T-helper 2 cell treated with Interferon-gamma antibody and Interleukin-4, amounts not matched to agents 100 ng/mL and 5 ng/mL, for 36 hours (primary cell): Measurements from ENCODE around the gene PLXND1. TPM values are rescaled to one million over a fixed set of nuclear protein-coding genes. Genes with fewer than 3 reads are reported as not detected.

Experiments
- intact Hi-C: fragments of 100-400 bp; cut with micrococcal nuclease; formaldehyde crosslinking; loops from one replicate; pipeline ENCODE4 v1.15.1; 2023
- total RNA-seq: library from RNA; stranded (reverse); gene quantifications from 2 replicates; pipeline ENCODE4 v1.2.3, GENCODE V29; 2022

PLXND1 gene
- total RNA-seq, 1 donor from 2014 or later, result 1.6 TPM

DNA sequence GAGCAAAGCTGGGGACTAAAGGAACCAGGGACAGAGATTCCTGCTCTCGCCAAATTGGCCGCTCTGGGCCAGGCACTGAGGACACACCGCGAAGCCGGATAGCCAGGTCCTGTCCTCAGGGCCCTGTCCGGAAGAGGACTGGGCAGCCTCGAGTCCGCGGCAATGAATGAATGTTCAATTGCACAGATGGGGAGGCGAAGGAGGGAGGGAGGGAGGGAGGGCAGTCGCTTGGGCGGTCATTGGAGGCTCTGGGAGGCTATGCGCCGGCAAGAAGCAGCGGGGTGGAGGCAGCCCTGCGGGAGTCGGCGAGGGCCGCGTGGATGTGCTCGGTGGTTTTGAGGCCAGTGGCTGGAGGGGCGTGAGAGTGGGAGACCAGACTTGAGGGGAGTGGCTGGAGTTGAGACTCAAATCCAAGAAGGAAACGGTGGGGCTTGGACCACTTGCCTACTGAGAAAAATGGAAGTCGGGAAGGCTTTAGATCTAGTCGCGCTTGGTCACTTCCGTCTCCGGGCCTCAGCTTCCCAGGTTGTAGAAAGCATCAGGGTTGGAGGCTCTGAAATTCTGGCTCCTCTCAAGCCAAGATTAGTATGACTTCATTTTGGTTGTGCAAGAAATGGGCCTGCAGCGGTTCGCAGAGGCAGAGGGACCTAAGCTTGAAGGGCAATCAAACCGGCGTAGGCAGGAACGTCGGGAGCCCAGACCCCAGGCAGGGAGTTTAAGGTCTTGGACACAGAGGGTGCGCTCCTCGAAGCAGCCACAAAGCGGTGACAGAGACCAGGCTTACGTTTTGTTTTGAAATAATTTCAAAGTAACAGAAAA lies 21.1 kb upstream of the PLXND1 start:
- intact Hi-C loops, result loop anchor here (1.0 to 10.0 kb wide), 5 partner anchors 187 to 485 kb away; partner anchors contain the start of gene IFT122

- intact Hi-C loops, result loop anchor here (1.0 to 10.0 kb wide), 4 partner anchors 187 to 485 kb away; partner anchors contain the start of genes IFT122 and TMCC1
Observed at GRCh38 chr3:129626744-129627349, 20.4 kb upstream of the PLXND1 start.

GRCh38 chr3:129625072-129625874 lies 18.8 kb upstream of the PLXND1 start:
- intact Hi-C loops, result loop anchor here (5.0 to 10.0 kb wide), 2 partner anchors 470 to 487 kb away; no protein-coding TSS in a partner anchor

GRCh38 chr3:129624347-129625071 lies 18.0 kb upstream of the PLXND1 start:
- intact Hi-C loops, result loop anchor here (5.0 to 10.0 kb wide), 2 partner anchors 470 to 488 kb away; no protein-coding TSS in a partner anchor

GRCh38 chr3:129623447-129624118 lies 17.1 kb upstream of the PLXND1 start:
- intact Hi-C loops, result loop anchor here (10.0 kb wide), 1 partner anchor 471 kb away; no protein-coding TSS in a partner anchor

DNA sequence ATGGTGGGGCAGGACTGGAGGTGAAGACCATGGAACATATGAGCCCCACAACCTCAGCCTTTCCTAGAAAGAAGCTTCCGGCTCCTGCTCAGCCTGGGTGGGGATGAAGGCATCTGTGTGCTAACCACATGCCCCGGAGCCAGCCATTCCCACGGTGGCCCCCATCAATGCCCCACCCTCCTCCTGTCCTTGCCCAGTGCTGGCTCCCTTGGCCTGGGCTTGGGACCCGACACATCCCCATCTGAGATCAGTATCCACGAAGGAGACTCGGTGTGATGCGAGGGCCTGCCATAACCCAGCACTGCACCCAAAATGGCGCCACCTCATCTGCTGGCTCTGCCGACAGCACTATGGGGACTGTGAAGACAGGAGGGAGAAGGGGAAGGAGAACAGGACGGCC lies 16.5 kb upstream of the PLXND1 start:
- intact Hi-C loops, result loop anchor here (10.0 kb wide), 1 partner anchor 472 kb away; no protein-coding TSS in a partner anchor

DNA sequence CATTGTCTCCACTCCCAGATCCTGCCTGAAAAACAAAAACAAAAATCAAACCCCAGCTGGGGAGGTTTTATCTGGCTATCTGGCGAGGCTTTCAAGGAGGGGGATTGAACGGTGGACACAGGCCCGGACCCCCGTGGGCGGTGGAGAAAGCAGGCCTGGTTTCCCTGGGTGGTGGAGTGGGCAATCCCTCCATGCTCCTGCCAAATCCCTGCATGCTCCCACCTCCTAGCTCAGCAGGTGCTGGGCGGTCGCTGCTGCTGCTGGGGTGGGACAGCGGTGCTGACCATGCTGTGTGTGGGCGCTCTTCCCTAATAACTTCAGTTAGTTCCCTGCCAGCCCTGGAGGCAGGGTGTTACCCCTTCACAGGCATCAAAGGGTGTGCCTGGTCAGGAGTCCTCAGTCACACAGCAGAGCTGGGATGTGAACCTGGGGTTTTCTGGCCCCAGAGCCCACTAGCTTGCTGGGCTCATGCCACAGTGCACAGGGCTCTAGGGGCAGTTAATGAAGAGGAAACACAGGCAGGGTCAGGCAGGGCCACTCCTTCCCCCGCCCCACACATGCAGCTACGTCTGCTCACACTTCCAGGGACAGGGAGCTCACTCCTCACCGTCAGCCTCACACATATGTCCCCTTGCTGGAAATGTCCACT lies 15.9 kb upstream of the PLXND1 start:
- intact Hi-C loops, result loop anchor here (10.0 kb wide), 1 partner anchor 472 kb away; no protein-coding TSS in a partner anchor

DNA sequence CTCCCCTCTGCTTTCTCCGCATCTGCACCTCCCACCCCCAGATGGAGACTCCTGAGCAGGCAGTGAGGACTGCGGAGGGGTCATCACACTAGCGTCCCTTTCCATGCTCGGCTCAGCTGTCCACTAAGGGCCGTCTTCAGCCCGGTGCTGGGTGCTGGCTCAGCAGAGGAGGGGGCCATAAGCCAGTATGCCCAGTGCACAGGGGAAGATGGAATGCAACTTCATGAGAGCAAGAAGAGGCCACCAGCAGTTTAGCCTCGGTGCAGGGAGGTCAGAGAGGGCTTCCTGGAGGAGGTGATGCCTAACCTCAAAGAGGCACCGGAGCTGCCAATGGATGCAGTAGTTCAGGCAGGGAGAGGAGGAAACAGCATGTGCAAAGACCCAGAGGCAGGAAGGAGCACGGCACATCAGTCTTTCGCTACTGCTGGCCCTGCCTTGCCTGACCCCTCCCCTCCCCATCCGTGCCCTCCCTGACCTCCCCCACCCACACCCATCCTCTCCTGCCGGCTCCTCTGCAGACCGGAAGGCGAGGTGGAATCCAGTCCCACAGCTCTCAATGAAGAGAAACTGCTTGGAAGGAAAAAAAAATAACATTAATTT lies 15.2 kb upstream of the PLXND1 start:
- intact Hi-C loops, result loop anchor here (10.0 kb wide), 1 partner anchor 473 kb away; no protein-coding TSS in a partner anchor

DNA sequence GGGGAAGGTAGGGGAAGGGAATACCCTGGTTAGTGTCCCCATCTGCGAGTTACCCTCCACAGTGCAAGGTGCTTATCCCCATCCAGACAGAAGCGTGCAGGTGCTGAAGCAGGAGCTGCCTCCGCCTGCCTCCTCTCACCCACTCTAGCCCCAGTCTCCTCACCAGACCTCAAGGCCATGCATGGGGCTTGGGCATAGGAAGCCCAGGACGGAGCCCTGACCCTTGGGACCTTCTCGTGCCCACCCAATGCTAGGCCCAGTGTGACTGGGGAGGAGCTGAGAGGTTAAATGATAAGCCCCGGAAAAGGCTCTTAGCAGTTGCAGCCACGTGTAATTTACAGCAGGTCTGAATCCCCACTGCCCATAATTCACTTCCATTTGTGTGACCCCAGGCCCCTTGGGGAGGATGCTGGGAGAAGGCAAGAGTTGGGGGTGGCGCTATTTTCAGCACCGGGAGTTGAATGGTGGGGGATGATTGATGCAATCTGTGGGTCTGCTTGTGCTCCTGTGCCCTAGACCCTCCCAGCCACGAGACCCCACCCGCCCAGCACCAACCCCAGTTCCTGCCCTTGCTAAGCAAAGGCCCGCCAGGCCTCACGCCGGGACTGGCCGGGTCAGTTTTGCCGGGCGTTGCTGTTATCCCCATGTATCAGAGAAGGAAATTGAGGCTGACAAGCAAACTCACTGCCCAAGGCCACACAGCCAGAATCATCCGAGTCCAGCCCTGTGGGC lies 14.5 kb upstream of the PLXND1 start:
- intact Hi-C loops, result loop anchor here (10.0 kb wide), 1 partner anchor 474 kb away; no protein-coding TSS in a partner anchor

DNA sequence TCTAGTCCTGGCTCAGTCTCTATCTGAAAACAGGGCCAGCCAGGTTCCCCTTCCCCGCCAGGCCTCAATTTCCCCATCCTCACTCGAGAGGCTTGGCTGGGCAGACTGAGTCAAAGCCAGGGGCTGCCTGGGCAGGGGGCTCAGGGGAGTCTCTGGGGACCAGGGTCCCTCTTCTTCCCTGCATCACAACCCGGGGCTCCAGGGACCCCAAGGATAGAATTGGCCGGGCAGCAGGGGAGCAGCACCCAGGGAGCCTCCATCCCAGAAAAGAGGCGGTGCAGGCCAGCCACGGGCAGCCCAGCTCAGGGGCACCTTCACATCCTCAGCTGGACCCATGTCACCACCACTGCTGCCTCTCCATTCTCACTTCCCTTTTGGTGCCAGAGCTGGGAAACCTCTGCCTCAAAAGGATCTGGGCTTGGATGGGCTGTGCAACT lies 13.3 kb upstream of the PLXND1 start:
- intact Hi-C loops, result loop anchor here (10.0 kb wide), 1 partner anchor 475 kb away; no protein-coding TSS in a partner anchor

DNA sequence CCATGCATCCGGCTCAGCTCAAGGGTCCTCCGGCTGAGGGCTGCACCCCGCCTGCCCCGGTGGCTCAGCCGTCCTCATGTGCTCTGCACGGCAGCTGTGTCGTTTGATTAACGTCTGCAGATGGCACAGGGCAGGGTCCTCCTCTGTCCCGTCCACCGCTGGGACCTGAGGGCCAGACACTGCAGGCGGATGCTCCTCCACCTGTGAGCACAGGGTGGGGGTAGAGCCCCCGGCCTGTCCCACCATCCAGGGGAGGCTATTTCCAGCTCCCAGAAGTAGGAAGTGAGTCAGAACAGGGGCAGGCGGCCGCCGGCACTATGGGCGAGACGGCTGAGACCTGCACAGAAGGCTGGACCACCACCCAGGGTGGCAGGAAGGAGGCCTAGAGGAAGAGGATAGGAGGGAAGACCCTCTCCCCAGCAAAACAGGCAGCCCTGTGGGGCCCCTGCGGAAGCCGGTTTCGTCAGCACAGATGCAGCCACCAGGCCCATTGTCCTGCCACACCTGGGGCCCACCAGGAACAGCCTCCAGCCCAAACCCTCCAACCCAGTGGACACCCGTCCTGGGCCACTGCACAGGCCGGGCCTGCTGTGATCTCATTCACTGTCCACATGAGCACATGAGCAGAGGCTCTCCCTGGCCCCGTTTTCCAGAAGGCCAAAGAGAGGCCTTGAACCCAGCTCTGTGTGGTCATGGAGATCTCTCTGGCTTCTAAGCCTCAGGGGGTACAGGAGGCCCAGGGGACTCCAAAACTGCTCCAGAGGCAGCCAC lies 12.6 kb upstream of the PLXND1 start:
- intact Hi-C loops, result no loop called here

DNA sequence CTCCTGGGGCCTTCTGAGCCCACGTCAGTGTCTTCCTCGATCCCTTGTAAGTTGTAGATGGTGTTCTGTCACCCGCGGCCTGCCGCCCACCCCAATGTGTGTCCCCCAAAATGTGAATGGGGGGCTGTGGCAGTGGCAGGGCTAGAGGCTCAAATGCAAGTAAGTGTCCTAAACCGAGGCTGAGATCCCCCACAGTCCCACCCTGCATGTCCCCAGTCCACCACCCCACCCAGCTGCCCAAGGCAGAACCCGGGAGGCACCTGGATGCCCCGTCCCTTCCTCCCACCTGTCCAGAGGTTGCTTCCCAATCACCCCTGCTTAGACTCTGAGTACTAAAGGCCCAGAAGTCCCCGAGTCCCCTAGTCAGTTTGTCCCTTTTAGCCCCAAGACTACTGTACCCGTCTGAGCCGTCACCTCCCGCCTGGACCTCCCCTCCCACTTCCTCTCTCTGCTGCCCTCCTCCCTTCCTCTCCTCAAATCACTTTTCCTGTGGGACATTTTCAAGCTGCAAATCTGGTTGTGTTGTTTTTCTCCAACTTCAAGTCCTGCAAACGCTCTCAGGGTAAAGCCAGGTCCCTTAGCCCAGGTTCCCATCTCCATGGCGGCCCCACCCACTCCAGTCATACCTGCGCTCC lies 11.8 kb upstream of the PLXND1 start:
- intact Hi-C loops, result no loop called here

DNA sequence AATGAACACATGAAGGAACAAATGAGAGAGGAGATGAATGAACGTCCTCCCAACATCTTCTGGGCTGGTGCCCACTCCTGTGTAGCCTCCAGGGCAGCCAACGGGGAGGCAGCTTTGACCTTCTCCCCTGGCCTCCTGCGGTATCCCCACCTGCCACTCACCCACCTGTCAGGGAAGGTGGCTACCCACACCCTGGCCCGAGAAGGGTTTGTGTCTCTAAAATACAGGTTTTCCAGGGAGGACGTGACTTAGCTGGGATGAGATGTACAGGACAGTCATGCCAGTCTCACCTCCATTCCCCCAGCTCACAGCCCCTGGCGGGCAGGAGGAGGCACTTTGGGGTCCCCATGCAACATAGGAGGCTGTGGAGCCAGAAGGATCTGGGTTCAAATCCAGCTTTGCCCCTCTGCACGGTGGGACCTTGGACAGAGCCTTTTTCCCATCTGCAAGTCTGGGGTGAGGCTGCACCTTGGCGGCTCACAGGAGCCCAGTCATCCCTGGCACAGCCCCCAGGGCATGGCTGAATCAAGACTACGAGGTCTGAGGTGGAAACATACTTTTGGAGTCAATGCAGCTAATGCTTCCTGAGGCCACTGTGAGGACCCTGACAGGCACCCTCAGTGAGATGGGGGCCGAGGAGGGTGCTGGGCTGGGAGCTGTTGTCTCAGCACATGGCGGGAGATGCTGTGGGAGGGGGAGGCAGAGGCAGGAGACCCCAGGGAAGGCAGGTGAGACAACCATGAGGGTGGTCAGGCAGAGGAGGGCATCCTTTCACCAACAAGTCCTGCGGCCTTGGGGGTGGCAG lies 11.1 kb upstream of the PLXND1 start:
- intact Hi-C loops, result no loop called here

DNA sequence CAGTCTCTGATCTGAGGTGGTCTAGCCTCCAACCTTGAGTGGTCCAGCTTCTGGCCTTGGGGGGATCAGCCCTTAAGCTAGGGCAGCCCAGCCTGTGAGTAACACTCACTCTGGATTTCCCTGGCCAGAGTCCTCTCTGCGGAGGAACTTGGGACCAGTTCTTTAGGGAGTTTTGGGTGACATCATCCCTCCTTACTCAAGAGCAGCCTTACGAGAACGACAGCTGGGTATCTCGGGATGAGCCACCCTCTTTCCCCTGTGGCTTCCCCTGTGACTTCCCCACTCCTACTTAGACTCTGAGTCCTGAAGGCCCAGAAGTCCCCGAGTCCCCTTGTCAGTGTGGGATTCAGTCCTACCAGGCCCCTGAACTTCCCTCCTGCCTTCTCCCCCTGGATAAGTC lies 10.2 kb upstream of the PLXND1 start:
- intact Hi-C loops, result no loop called here

DNA sequence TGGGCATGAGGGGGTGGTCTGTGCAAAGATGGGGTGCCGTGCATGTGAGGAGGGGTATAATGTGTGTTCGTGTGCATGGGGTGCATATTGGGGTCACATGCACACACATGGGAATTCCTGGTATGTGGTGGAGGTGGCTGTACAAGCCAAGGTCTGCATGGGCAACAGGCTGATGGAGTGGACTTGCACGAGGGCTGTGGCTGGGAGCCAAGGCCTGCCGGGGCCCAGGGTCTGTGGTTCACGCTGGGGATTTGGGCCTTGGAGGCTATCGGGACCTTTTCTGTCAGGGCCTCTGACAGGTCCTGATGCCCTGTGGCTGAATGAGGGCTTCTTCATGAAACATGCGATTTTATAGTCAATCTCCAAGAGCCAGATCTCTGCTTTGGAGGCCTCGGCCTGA lies 9.8 kb upstream of the PLXND1 start:
- intact Hi-C loops, result no loop called here

- intact Hi-C loops, result no loop called here
Observed at GRCh38 chr3:129615751-129616281, 9.3 kb upstream of the PLXND1 start.
